HG03097 (cell line): ENCODE results near the gene MYL5.
"Not testable (repeated sequence)": the region's sequence is repeated elsewhere in the genome, so short reads cannot be mapped to it uniquely, and the experiment has no call there.

ENCODE experiments used
- ATAC-seq: cut with Tn5 transposase; IDR thresholded peaks from one replicate; pipeline ENCODE4 v1.9.1; 2021; ENCODE audit not compliant: unreplicated experiment, low FRiP score

Gene MYL5, protein sequence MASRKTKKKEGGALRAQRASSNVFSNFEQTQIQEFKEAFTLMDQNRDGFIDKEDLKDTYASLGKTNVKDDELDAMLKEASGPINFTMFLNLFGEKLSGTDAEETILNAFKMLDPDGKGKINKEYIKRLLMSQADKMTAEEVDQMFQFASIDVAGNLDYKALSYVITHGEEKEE

DNA sequence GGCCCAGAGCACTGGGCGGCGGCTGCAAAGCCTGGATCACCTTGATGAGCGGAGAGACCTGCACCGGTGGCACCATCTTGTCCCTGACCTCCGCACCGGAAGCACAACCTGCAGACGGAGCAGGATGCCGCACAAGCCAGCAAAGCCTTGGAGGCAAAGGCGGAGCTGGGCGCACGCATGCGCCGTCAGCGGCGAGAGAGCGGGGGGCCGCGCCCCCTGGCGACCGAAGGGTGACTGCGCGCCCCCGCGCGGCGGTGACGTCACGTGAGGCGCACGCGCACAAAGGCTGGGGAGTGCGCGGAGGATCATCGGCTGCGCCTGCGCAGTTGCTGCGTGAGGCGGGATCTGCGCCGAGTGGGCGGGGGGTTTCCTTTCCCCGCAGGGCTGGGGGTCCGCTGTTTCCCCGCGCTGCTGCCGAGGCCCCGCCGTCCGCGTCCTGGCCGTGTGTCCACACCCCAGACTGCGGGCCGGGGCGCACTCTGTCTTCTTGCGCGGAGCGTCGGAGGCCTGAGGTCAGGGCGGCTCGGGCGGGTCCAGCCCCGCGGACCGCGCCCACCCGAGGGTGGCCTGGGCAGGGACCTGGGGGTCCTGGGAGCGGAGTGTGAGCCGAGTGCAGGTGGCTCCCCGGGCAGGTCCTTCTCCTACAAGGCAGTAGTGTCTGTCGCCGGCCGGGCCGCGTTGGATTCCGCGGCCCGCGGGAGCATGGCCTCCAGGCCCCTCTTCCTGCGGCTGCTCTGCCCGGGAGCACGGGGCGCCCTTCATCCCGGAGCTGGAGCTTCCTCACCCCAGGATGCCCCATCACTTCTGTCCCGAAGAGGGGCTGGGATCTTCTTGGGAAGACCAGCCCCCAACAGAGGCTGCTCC lies at the start of gene MYL5, which contains the start of gene ATP5ME:
TSS of gene MYL5 (plus strand) at position 371 of the 864 bp plus-strand sequence. CDS start 3,485 bp downstream, outside the sequence.
TSS of gene ATP5ME (minus strand) at position 105 of the 864 bp plus-strand sequence. CDS start at position 76, 29 bp downstream.
- ATAC-seq, result peak; percentile 85

DNA sequence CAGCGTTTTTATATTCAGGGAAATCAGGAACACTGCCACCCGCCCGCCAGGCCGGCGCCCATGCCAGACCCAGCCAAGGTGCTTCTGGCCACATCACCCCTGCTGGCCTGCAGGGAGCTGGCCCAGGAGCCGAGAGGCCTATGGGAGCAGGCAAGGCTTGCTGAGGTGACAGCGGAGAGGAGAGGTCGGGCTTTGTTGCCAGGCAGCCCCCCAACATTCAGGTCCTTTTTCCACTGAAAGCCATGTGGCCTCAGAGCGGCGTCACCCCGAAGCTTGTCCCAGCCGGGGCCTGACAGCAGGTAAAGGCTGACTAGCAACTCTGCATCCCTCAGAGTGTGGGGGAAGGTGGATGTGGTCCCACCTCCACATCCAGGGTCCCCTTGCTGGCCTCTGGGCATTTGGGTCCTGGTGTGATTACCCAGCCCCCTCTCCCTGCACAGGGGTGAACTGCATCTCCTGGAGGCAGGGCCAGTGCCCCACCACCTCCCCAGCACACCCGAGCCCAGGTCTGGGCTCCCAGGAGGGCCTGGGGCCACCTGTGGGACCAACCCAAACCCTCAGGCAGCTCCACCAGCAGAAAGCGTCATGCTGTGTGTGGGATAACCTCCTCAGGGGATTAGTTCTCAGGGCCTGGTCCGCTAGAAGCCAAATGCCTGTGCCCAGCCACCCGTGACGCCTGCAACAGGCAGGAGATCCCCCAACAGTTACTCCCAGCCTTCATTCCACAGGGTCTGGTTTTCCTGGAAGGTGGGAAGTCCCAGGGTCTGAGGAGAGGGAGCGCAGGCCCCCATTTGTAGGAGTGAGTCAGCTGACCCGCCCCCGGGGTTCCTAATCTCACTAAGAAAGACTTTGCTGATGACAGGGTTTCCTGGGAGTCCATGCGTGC lies 49.4 kb upstream of the MYL5 start, which contains the start of gene PDE6B:
TSS of gene PDE6B (plus strand) at position 869 of the 886 bp plus-strand sequence. CDS start 54 bp downstream, outside the sequence.
- ATAC-seq, result no peak

DNA sequence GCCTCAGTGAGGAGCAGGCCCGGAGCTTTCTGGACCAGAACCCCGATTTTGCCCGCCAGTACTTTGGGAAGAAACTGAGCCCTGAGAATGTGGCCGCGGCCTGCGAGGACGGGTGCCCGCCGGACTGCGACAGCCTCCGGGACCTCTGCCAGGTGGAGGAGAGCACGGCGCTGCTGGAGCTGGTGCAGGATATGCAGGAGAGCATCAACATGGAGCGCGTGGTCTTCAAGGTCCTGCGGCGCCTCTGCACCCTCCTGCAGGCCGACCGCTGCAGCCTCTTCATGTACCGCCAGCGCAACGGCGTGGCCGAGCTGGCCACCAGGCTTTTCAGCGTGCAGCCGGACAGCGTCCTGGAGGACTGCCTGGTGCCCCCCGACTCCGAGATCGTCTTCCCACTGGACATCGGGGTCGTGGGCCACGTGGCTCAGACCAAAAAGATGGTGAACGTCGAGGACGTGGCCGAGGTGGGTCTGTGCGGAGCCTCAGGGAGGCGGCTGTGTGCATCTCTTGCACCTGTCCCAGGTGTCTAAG lies 48.6 kb upstream of the MYL5 start:
- ATAC-seq, result no peak

DNA sequence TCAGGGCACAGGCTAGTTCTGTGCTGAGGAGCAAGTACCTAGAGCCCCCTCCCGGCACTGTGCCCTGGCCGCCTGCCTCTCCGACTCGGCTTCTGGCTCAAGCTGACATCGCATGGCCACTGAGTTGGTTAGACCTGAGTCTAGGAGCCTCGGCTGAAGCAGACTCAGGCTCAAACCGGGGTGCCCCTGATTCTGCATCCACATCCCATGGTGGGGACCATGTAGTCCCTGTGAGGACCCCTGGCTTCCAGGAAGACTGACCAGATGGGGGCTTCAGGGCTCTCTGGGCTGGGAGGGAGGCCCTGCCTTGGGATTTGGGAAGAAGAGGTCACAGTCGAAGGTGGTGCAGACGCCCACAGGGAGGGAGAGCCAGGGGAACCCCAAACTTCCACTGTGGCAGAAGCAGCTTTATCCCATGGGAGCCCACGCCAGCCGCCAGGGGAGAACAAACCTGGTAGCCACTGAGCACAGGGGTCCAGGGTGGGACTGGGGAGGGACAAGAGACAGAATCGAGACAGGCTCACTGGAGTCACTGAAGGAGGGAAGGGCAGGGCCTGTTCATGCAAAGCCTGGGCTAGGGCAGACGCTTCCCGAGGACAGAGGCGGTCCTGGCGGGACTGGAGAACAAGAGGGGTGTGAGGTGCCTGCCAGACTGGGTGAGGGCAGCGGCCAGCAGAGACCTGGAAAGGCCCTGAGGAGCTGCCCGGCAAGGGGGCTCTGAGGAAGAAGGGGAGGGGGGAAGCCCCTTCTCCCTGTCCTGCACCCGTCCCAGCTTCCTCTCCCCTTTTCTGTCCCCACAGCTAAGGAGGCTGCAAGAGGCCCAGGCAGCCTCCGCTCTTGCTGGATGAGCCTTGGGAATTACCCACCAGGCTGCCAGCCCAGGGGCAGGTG lies 47.9 kb upstream of the MYL5 start:
- no peak for ATAC-seq

DNA sequence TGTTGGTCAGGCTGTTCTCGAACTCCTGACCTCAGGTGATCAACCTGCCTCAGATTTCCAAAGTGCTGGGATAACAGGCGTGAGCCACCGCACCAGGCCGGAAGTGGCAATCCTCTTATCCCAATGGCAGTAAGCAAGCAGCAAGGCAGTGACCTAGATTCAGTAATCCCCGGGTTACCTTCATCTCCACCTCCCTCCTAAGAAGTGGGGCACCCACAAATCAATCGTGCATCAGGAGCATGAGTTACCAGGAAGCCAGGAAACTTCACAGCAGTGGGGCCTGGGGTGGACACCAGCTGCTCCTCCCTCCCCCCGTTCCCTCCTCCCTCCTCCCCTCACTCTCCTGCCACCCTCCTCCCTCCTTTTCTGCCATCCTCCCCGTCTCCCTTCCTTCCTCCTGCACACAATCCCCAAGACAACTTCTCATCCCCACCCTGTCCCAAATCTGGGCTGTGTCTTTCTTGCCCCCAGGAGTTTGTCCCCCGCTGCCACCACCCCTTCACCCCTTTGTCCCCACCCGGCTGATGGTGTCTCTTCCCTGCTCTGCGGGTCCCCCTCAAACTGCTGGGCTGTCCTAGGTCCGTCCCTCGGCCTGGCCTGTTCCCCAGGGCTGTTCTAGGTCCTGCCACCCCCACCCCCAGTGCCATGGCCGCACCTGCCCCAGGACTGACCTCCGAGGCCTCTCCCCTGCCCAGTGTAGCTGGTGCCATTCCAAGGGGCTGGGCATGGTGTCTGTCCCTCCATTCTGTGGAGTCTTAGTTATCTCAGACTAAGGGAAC lies 46.8 kb upstream of the MYL5 start:
- ATAC-seq, result no peak

DNA sequence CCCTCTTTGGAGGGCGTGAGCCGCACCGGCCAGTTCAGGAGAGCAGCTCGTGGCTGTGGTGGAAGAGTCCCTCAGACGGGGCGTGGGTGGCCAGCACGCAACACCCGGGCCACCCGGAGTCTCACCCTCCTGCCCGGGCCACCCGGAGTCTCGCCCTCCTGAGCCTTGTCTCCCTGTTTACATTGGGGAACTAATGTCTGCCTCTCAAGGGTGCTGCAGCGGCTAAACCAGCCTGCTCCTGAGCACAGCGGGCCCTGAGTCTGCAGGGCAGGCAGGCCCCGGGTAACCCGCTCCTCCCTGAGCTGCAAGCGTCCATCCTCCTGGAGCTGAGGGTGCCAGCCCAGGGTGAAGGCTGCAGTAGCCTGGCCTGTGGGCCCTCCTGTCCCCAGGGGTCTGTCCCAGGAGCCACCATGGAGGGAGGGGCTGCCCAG lies 46.0 kb upstream of the MYL5 start:
- no peak for ATAC-seq

DNA sequence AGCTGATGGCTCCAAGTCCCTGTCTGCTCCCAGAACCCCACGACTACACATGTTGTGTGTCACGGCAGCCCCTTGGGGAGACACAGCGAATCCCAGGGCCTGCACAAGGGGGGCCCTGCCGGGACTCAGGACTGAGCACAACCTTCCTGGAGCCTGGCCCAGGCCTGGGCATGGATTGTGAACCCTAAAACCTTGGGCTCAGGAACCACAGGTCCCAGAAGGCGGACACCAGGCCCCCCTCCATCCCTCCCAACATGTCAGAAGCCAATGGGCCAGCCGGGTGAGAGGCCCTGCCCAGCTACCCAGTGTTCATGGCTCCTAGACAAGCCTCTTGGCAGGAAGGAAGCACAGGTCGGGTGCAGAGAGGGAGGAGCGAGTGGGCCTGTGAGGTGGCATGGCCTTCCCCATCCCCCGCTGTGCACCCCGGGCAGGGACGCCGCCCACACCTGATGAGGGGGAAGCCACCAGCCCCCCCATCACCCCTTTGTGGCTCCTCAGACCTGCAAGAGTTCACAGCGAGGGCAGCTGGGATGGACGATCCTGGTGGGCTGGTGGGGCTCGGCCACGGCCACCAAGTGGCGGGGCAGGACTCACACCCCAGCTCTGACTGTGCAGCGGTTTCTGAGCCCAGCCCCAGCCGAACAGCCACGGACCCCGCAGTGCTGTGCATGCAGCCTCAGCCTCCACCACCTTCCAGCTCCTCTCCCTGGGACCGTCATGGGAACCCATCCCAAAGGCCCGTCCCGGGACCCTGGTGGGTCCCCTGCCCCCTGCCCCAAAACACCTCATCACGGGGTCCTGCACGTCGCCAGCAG lies 45.3 kb upstream of the MYL5 start:
- ATAC-seq, result no peak

DNA sequence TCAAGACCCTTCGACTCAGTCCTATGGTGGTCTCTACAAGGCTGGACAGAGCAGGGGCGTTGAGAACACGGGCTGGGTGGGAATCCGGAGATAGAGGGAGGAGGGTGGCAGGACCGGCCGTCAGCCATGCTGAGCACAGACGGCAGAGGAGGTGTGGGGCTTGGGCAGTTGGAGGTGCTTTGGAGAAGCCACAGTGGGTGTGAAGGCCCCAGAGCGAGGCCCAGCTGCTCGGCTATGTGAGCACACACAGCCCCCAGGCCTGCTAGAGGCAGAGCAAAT lies 44.8 kb upstream of the MYL5 start:
- no peak for ATAC-seq

DNA sequence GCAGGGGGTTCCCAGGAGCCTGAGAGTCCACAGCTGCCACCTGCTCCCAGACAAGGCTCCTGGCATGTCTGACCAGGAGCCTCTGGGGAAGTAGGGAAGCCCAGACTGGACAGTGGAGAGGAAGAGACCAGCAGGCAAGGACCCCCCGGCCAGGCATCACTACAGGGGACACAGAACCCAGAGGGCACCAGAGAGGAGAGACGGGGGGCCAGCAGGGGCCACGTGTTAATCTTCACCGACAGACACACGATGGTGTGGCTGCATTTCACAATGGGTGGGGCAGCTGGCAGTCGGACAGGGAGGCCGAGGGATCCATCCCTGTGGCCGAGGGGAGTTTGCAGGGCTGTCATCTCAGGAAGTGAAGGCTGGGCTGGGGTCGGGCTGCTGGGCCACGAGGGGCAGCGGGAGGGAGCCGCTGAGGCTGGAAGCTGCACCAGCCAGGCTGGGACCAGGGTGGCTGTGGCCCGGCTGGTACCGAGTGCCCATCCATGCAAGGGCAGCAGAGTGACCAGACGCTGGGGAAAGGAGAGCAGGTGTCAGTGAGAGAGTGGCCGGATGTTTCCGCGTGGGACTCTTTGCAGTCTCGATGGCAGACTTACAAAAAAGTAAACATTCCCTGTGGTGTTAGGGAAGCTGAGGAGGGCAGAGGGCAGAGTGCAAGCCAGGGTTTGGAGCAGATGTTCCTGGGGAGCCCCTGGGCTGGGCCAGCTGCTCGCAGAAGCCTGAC lies 44.3 kb upstream of the MYL5 start:
- ATAC-seq, result no peak

DNA sequence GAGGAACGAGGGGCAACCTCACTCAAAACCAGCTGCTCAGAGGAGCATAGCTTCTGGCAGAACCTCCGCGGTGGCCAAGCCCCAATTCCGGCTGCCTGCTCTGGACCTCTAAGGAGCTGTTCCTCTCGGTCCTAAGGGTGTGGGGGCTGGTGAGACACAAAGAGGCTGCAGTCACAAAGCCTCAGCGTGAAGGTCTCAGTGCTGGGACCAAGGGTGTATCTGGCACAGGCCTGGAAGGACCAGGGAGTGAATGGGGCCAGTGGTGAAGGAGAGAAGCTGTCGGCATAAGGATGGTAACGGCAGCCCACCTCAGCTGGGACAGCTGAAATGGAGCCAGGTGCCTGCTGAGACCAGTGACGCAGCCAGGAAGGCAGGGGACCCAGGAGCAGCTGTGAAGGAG lies 43.7 kb upstream of the MYL5 start:
- ATAC-seq, result no peak

DNA sequence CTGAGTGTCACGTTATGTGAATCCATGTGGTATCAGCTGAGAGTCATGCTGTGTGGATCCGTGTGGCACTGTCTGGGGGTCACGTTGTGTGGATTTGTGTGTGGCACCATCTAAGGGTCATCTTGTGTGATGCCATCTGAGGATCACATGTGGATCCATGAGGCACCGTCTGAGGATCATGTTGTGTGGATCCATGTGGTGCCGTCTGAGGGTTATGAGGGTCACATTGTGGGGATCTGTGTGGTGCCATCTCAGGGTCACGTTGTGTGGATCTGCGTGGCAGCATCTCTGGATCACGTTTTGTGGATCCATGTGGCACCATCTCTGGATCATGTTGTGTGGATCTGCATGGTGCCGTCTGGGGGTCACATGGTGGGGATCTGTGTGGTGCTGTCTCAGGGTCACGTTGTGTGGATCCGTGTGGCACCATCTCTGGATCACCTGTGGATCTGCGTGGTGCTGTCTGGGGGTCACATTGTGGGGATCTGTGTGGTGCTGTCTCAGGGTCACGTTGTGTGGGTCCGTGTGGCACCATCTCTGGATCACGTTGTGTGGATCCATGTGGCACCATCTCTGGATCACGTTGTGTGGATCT lies 42.0 kb upstream of the MYL5 start:
- no peak for ATAC-seq

DNA sequence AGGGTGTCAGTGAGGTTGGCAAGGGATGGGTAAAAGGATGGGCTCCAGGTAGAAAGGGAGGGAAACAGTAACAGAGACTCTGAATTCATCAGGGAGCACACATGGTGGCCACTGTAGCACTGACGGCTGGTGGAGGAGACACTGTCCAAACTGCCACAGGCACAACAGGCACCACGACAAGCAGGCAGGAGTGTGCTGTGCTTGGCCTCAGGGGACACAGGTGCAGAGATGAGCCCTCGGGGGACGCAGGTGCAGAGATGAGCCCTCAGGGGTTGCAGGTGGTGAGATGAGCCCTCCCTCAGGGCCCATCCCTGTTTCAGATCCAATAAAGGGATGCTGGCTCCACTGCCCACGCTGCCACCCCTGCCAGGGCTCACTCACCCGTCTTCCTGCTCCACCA lies 41.4 kb upstream of the MYL5 start:
- ATAC-seq, result no peak

DNA sequence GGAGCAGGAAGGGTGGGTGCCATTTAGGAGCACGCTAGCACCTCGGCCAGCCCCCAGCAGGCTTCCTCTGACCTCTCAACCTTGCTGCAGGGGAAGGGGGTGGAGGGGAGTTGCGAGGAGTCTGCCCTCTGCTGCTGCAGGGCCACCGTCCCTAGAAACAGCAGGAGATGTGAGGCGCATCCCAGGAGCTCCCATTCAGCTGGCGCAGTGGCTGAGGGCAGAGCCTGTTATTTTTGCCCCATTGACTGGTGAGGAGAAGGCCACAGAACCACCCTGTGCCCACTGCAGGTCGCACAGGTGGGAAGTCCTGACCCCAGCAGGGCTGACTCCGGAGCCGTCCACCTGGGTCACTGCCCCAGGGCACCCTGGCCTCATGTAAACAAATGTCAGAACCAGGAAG lies 40.9 kb upstream of the MYL5 start:
- ATAC-seq, result no peak

DNA sequence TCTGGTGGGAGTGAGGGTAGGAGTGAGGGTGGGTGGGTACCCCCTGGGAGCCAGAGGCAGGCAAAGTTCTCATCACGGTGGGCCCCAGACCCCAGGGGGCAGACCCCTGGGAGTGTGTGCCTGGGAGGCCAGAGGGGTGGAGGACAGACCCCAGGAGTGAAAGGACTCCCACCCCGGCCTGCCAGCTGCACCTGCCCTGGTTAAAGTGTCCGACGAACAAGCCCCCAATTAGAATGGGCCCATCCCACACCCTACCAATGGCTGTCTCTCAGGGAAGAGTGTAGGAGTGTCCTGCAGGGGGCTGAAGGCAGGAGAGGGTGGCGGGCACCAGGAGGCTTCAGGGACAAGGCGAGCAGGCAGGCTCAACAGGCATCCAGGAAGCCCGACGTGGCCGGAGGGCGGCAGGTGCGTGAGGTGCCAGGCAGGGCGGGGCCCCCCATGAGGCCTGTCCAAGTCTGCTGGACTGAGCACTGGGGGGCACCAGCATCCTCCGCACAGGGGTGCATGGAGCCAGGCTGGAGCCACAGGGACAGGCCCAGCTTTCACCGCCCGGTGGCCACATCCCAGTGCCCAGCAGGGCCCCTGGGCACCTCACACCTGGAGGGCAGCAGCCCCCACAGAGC lies 40.3 kb upstream of the MYL5 start:
- ATAC-seq, result no peak

DNA sequence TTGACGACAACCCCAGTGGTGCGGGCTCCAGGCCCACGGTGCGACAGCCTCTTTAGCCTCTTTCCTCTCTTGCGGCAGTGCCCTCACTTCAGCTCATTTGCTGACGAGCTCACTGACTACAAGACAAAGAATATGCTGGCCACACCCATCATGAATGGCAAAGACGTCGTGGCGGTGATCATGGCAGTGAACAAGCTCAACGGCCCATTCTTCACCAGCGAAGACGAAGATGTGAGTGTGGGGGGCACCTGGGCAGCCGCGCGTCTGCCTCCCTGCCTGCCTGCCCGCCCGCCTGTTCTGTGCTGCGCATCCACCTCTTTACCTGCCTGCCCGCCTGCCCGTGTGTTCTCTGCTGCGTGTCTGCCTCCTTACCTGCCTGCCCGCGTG lies 39.8 kb upstream of the MYL5 start:
- no peak for ATAC-seq

DNA sequence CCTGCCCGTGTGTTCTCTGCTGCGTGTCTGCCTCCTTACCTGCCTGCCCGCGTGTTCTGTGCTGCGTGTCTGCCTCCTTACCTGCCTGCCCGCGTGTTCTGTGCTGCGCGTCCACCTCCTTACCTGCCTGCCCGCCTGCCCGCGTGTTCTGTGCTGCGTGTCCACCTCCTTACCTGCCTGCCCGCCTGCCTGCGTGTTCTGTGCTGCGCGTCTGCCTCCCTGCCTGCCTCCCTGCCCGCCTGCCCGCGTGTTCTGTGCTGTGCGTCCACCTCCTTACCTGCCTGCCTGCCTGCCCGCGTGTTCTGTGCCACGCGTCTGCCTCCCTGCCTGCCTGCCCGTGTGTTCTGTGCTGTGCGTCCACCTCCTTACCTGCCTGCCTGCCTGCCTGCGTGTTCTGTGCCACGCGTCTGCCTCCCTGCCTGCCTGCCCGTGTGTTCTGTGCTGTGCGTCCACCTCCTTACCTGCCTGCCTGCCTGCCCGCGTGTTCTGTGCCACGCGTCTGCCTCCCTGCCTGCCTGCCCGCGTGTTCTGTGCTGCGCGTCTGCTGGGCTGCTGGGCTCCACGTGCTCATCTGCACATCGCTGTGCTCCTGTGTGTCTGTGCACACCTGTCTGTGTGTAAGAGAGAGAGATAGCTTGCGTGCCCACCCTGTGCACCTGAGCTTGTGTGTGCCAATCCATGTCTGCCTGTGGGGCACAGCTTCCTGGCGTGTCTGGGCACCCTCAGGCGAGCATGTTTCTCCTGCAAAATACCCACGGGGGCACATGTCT lies 39.1 kb upstream of the MYL5 start:
- ATAC-seq, result not testable (repeated sequence)
